ENCODE data around the gene CLCN6.
A peak's percentile ranks its signal among the peaks of the same experiment; 100 is the strongest.

Gene CLCN6

GRCh38 chr1:11780380-11781147 lies 25.4 kb upstream of the CLCN6 start:
- no peak for DNase-seq

- DNase-seq, result no peak
These were observed 24.7 kb upstream of the CLCN6 start for GRCh38 chr1:11781297-11781696.

GRCh38 chr1:11782127-11782708 lies 23.8 kb upstream of the CLCN6 start:
- DNase-seq, result no peak

GRCh38 chr1:11783556-11783955 lies 22.4 kb upstream of the CLCN6 start:
- no peak for DNase-seq

GRCh38 chr1:11784256-11784992 lies 21.6 kb upstream of the CLCN6 start:
- no peak for DNase-seq

GRCh38 chr1:11784993-11785769 lies 20.8 kb upstream of the CLCN6 start:
- DNase-seq, result peak; percentile 45

- DNase-seq, result no peak
These were observed 19.8 kb upstream of the CLCN6 start for GRCh38 chr1:11786168-11786567.

GRCh38 chr1:11787251-11787803 lies 18.7 kb upstream of the CLCN6 start:
- DNase-seq, result no peak

- DNase-seq, result no peak
These were observed 18.1 kb upstream of the CLCN6 start for GRCh38 chr1:11787804-11788436.

GRCh38 chr1:11788549-11789053 lies 17.4 kb upstream of the CLCN6 start:
- no peak for DNase-seq

GRCh38 chr1:11789126-11790067 lies 16.6 kb upstream of the CLCN6 start:
- no peak for DNase-seq

- DNase-seq, result no peak
These were observed 15.7 kb upstream of the CLCN6 start for GRCh38 chr1:11790101-11790879.

GRCh38 chr1:11790880-11791715 lies 14.9 kb upstream of the CLCN6 start:
- DNase-seq, result no peak

GRCh38 chr1:11792106-11792505 lies 13.9 kb upstream of the CLCN6 start:
- DNase-seq, result no peak

GRCh38 chr1:11793819-11794218 lies 12.2 kb upstream of the CLCN6 start:
- DNase-seq, result no peak

- no peak for DNase-seq
These were observed 11.3 kb upstream of the CLCN6 start for GRCh38 chr1:11794446-11795237.

GRCh38 chr1:11795238-11795890 lies 10.6 kb upstream of the CLCN6 start:
- DNase-seq, result no peak

Measured in activated CD4-positive, alpha-beta T cell treated with anti-CD3 and anti-CD28 coated beads, Interleukin-10, Interleukin-2, amounts not matched to agents 100 ng/mL and 50 ng/mL, durations not matched to agents 16 hours and 8 hours (primary cell).